Breast epithelium (tissue), 4 donors: ENCODE results near the gene NT5DC4. TPM values are rescaled to one million over a fixed set of nuclear protein-coding genes. Genes with fewer than 3 reads are reported as not detected.

Source experiments
- DNase-seq, 2 donors: peaks; one replicate each; pipeline ENCODE4 v3.0.0-alpha.2; 2019; ENCODE audit warnings: low spot score in 2 of 2
- H3K27ac ChIP-seq, 2 donors: fragments of 200-600 bp; sonication (generic) in 1 of 2; one replicate each; pipeline ENCODE4 v1.5.1; 2016 to 2019; ENCODE audit warnings: mild to moderate bottlenecking in 1 of 2
- H3K27me3 ChIP-seq, 2 donors: fragments of 200-600 bp; sonication (generic) in 1 of 2; one replicate each; pipeline versions ENCODE4 v1.5.1 to v1.6.0; 2017 to 2019; ENCODE audit warnings: control low read depth in 1 of 2, mild to moderate bottlenecking in 1 of 2
- H3K36me3 ChIP-seq: fragments of 200-600 bp; one replicate; pipeline ENCODE4 v1.5.1; 2019
- H3K4me1 ChIP-seq, 2 donors: fragments of 200-600 bp; sonication (generic); one replicate each; pipeline ENCODE4 v1.5.1; 2016 to 2019; ENCODE audit warnings: control low read depth in 1 of 2
- H3K4me3 ChIP-seq, 3 donors: fragments of 200-600 bp; sonication (generic); 1 replicate in 2 of 3; 2 replicates in 1 of 3; pipeline ENCODE4 v1.5.1; 2016 to 2019; ENCODE audit warnings: mild to moderate bottlenecking in 3 of 3, moderate library complexity in 2 of 3
- H3K9me3 ChIP-seq, 2 donors: fragments of 200-600 bp; sonication (generic) in 1 of 2; one replicate each; pipeline ENCODE4 v1.5.1; 2016 to 2019; ENCODE audit warnings: control low read depth in 1 of 2
- CTCF ChIP-seq, 3 donors: fragments of 450-650 bp; IDR thresholded peaks; one replicate each; pipeline ENCODE4 v1.5.1; 2016 to 2017; ENCODE audit warnings: antibody characterized with exemption in 3 of 3, mild to moderate bottlenecking in 3 of 3, moderate library complexity in 3 of 3
- POLR2A ChIP-seq: fragments of 450-650 bp; IDR thresholded peaks from one replicate; pipeline ENCODE4 v1.6.1; 2016; ENCODE audit warnings: antibody characterized with exemption, mild to moderate bottlenecking, moderate library complexity
- POLR2AphosphoS5 ChIP-seq, 3 donors: sonication (generic); formaldehyde crosslinking; IDR thresholded peaks; one replicate each; pipeline ENCODE4 v1.6.1; 2017; ENCODE audit warnings: antibody characterized with exemption in 3 of 3
- intact Hi-C: fragments of 100-400 bp; cut with DNase I; formaldehyde crosslinking; loops from one replicate; pipeline ENCODE4 v1.15.1; 2023; ENCODE audit warnings: low total_unique reads
- total RNA-seq, 3 donors: library from RNA; depleted of rRNA; stranded (reverse); fragments of >200 nt; gene quantifications; one replicate each; pipeline ENCODE4 v1.1.0, GENCODE V29; 2016

NT5DC4 gene
- total RNA-seq, 3 donors from 2014 or later, result not detected

DNA sequence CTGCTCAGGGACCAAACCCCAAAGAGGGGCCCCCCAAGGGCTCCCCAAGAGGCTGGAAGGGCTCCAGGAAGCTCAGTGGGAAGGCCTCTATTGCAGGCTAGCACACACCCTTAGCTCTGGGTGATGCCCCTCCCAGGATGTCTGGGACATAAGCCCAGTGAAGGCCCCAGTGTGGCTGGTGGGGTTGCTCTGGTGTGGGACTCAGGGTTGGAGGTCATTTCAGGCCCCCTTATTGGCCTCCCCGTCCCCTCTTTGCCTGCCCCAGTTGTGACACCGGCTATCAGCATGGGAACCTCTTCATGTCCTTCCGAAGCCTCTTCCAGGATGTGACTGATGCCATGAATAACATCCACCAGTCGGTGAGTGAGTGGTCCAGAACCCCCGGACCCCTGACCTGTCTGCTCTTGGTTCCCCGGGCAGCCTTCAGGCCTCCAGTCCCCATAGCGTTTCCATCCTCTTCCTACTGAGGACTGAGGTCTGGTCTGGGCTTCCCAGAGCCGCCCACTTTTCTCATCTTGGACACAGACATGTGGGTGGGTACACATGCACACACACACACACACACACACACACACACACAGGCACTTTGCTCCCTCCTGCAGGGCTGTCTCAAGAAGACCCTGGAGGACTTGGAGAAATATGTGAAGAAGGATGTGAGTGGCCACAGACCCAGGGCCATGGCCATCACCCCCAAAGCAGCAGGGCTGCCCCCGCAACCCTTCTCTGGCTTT lies 2.2 kb downstream of the NT5DC4 start:
- Histone ChIP-seq H3K27me3 (no peaks in the 10 kb centered on the region), H3K9me3 (no peaks in the 10 kb centered on the region), H3K36me3 (no peaks in the 10 kb centered on the region), H3K4me3 (no peak overlapping the region), H3K4me1 (no peaks in the 10 kb centered on the region), H3K27ac (no peak overlapping the region)
- TF ChIP-seq CTCF (IDR thresholded peaks at IDR 0.05) (no peak), POLR2AphosphoS5 (IDR thresholded peaks at IDR 0.05) (no peak), POLR2A (no peak)
- intact Hi-C loops, result loop anchor here (10.0 kb wide), 1 partner anchor 128 kb away; no protein-coding TSS in a partner anchor
- no peak for DNase-seq

DNA sequence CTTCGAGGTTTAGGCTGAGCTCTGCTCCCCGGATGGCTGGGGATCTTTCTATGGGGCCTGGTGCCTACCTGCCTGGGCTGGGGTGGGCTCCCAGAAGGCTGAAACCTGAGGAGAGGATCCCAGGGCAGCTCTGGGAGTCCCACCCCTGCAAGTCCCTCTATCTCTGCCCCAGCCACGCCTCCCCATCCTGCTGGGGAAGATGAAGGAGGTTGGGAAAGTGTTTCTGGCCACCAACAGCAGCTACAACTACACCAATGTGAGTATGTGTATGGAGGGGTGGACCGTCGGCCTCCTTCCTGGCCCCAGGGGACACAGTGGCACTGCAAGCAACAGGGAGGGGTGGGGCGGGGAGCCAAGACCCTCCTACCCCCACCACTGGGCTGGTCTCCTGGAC lies 2.7 kb downstream of the NT5DC4 start:
- H3K27ac ChIP-seq, result no peak overlapping the region
- no peaks in the 10 kb centered on the region for H3K27me3 ChIP-seq
- H3K4me3 ChIP-seq, result no peak overlapping the region
- no peaks in the 10 kb centered on the region for H3K36me3 ChIP-seq
- no peaks in the 10 kb centered on the region for H3K9me3 ChIP-seq
- TF ChIP-seq CTCF (IDR thresholded peaks at IDR 0.05) (no peak), POLR2AphosphoS5 (IDR thresholded peaks at IDR 0.05) (no peak), POLR2A (no peak)
- H3K4me1 ChIP-seq, result no peaks in the 10 kb centered on the region
- DNase-seq, result no peak
- intact Hi-C loops, result loop anchor here (10.0 kb wide), 1 partner anchor 129 kb away; no protein-coding TSS in a partner anchor

- Histone ChIP-seq H3K4me1 (no peaks in the 10 kb centered on the region), H3K4me3 (no peak overlapping the region), H3K27me3 (no peaks in the 10 kb centered on the region), H3K27ac (no peak overlapping the region), H3K9me3 (no peaks in the 10 kb centered on the region), H3K36me3 (no peaks in the 10 kb centered on the region)
- intact Hi-C loops, result loop anchor here (10.0 kb wide), 1 partner anchor 129 kb away; no protein-coding TSS in a partner anchor
- DNase-seq, result no peak
- TF ChIP-seq POLR2AphosphoS5 (IDR thresholded peaks at IDR 0.05) (no peak), CTCF (IDR thresholded peaks at IDR 0.05) (no peak), POLR2A (no peak)
Observed at GRCh38 chr2:112723995-112724394, 3.2 kb downstream of the NT5DC4 start.

- TF ChIP-seq CTCF (IDR thresholded peaks at IDR 0.05), result no peak
- TF ChIP-seq POLR2A, result no peak
- no peak for TF ChIP-seq POLR2AphosphoS5 (IDR thresholded peaks at IDR 0.05)
- no peak for DNase-seq
- intact Hi-C loops, result loop anchor here (10.0 kb wide), 1 partner anchor 130 kb away; no protein-coding TSS in a partner anchor
Observed at GRCh38 chr2:112724591-112725525, 4.0 kb downstream of the NT5DC4 start.

More at GRCh38 chr2:112724591-112725525, 4.0 kb downstream of the NT5DC4 start:
- H3K4me3 ChIP-seq, result no peak overlapping the region
- H3K27me3 ChIP-seq, result peaks cover 0 to 3% of the 10 kb centered on the region in 2 donors
- no peaks in the 10 kb centered on the region for H3K4me1 ChIP-seq
- no peaks in the 10 kb centered on the region for H3K36me3 ChIP-seq
- no peak overlapping the region for H3K27ac ChIP-seq
- H3K9me3 ChIP-seq, result no peaks in the 10 kb centered on the region
